ENCODE measurements around the gene APOBEC3G.
"Not testable (repeated sequence)": the region's sequence is repeated elsewhere in the genome, so short reads cannot be mapped to it uniquely, and the experiment has no call there.

GRCh38 chr22:39049486-39049885, 27.6 kb upstream of the APOBEC3G start:
- TF ChIP-seq, protein P1, sequence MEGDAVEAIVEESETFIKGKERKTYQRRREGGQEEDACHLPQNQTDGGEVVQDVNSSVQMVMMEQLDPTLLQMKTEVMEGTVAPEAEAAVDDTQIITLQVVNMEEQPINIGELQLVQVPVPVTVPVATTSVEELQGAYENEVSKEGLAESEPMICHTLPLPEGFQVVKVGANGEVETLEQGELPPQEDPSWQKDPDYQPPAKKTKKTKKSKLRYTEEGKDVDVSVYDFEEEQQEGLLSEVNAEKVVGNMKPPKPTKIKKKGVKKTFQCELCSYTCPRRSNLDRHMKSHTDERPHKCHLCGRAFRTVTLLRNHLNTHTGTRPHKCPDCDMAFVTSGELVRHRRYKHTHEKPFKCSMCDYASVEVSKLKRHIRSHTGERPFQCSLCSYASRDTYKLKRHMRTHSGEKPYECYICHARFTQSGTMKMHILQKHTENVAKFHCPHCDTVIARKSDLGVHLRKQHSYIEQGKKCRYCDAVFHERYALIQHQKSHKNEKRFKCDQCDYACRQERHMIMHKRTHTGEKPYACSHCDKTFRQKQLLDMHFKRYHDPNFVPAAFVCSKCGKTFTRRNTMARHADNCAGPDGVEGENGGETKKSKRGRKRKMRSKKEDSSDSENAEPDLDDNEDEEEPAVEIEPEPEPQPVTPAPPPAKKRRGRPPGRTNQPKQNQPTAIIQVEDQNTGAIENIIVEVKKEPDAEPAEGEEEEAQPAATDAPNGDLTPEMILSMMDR (conservative IDR thresholded peaks at IDR 0.05 in 1 of 2, IDR thresholded peaks at IDR 0.05 in 1 of 2; ENCODE audit: low read depth in 1 of 2, low read length in 2 of 2) = not testable (repeated sequence)
- TF ChIP-seq EZH2 (IDR thresholded peaks at IDR 0.05; ENCODE audit: low read length, missing control alignments) = not testable (repeated sequence)
